HG03103 (cell line): ENCODE data around the gene NTM.

Experiments used
- ATAC-seq: cut with Tn5 transposase; IDR thresholded peaks from one replicate; pipeline ENCODE4 v1.9.1; 2021; ENCODE audit warnings: low read depth; ENCODE audit not compliant: unreplicated experiment

Gene NTM

GRCh38 chr11:131591051-131591461, 220.6 kb downstream of the NTM start:
- no peak for ATAC-seq

DNA sequence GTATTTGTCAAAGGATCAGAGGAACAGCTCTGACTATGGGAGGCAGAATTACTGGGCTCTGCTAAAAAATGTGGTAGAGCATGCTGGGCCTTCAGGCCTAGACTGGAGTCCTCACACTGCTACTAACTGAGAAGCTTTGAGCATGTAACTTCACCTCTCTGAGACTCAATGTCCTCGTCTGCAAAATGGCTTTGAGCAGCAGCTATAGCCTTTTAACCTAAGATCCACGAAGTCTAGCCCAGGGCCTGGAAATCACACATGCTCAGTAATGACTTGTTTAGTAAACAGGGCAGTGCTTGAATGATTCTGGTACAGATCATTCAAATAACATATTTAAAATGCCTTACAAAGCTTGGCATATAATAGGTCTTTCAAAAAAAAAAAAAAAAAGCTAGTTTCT, 221.7 kb downstream of the NTM start:
- ATAC-seq: no peak

DNA sequence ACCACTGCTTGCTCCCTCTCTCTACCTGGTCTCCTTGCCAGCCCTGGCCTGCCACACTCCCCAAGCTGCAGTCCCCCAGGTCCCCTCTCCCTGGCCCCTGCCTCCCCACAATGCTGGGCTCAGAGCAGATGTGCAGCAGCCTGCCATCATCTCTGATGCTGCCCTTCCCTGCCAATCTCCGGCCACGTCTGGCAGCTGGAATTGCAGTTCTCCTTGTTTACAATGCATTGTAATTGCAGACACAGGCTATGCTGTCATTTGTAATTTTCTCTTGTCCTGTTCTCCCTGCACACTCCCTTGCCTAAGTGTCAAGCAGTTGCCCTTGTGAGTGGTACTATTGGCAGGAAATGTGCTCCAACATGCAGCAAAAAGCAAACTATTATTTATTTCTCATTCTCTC, 222.3 kb downstream of the NTM start:
- ATAC-seq: no peak

DNA sequence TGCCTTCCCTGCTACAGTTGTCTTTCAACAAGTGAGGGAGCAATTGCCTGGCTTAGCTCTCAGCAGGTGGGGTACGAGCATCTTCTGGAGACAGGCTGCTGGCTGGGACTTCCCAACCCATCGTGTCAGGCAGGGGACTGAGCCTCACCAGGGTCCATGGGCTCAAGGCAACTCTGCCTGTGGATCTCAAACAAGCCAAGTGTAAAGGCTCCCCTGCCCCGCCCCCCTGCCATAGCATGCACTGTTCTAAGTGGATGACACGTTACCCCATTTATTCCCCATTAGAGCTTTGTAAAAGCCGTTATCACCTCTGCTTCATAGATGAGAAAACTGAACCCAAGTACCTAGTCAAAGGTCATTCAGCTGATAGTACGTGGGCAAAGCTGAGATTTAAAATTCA, 222.9 kb downstream of the NTM start:
- ATAC-seq: no peak

DNA sequence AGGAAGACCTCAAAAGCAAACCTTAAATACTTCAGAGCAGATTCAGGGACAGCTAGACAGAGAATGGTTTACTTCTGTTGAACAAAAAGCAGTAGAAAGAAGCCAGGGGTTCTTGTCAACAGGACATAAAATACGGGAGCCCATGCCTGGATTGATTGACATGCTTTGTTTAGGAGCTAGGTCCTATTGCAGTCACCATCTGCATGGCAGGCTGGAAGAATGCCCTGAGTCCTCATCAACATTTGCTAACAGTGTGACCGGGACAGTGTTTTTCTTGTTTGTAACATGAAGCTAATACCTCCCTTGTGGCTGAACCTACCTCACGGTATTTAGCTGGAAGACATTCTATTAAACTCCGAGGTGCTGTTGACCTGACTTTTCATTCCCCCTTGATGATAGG, 225.4 kb downstream of the NTM start:
- ATAC-seq: no peak

GRCh38 chr11:131597890-131598289, 227.5 kb downstream of the NTM start:
- ATAC-seq: no peak

GRCh38 chr11:131598305-131598704, 227.9 kb downstream of the NTM start:
- no peak for ATAC-seq

GRCh38 chr11:131599285-131599684, 228.9 kb downstream of the NTM start:
- no peak for ATAC-seq

GRCh38 chr11:131600628-131601027, 230.2 kb downstream of the NTM start:
- ATAC-seq: no peak

DNA sequence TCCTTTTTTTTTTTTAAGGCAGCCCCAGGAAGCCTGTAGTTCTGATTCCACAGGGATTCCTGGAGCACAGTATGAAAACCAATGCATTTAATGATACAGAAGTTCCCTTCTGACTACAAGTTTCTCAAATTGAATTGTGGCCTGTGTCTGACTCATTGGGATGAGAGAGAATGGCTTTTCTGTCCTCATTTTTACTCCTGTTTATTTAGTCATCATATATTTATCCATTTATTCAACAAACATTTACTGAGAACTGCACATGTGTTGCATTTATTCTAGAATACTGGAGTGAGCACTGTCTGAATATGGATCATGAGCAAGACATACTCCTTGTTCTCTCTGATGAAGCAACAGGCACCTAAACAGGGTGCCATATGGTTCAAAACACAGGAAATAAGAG, 231.2 kb downstream of the NTM start:
- ATAC-seq: no peak

- no peak for ATAC-seq
Observed at GRCh38 chr11:131602431-131602830, 232.0 kb downstream of the NTM start.

GRCh38 chr11:131606811-131607335, 236.5 kb downstream of the NTM start:
- ATAC-seq: no peak

- ATAC-seq: no peak
Observed at GRCh38 chr11:131609337-131609736, 238.9 kb downstream of the NTM start.

GRCh38 chr11:131609921-131610320, 239.5 kb downstream of the NTM start:
- ATAC-seq: no peak

DNA sequence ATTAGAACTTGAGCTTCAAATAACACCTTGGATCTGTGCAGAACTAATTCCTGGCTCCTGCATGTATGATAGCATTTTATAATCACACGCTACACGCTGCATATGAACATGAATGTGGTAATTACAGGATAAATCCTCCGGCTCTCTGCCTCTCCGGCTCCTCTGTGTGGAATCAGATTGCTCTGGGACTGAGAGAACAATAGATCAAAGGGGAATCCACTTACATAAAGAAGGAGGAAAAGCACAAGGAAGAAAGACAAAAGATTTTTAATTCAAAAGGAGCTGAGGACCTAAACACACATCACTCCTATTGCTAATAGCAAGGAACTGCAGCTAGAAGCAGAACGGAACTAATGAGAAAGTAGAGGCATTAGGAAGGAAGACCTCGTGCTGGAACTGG, 240.9 kb downstream of the NTM start:
- ATAC-seq: no peak

DNA sequence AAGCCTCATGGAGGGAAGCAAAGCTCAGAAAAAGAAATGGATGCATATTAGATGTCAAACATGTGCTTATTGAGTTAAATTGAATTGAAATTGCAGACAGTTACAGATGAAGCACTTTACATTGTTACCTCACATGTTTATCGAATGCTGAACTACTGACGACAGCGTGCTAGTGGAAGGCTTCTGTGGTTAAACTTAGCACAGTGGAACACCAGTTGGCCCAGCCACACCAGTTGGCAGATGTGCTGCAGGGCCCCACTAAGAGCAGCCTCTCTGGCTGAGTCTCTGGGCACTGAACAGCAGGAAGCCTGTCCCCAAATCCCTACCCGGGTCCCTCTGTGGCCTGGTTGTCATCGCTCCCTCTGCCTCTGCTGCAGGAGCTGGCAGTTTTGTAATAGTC, 242.1 kb downstream of the NTM start:
- ATAC-seq: no peak

GRCh38 chr11:131614631-131615030, 244.2 kb downstream of the NTM start:
- ATAC-seq: no peak

DNA sequence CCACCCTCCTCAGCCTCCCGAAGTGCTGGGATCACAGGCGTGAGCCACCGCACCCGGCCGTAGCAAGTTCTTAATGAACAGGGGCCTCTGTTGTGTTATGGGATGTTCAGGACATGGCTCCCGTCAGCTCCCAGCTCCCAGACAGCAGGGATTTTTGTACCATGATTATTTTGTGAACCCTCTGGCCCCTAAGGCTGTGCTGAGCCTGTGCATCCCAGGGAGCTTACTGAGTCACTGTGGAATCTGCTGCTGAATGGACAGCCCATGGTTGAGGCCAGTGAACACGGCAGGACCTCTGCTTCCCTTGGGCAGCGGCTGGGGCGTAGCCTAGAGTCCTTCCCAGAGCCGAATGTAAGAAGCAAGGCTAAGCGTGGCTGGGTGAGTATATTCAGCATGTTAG, 245.2 kb downstream of the NTM start:
- ATAC-seq: no peak

GRCh38 chr11:131616481-131617140, 246.2 kb downstream of the NTM start:
- ATAC-seq: no peak

- ATAC-seq: no peak
Observed at GRCh38 chr11:131618201-131618600, 247.8 kb downstream of the NTM start.

DNA sequence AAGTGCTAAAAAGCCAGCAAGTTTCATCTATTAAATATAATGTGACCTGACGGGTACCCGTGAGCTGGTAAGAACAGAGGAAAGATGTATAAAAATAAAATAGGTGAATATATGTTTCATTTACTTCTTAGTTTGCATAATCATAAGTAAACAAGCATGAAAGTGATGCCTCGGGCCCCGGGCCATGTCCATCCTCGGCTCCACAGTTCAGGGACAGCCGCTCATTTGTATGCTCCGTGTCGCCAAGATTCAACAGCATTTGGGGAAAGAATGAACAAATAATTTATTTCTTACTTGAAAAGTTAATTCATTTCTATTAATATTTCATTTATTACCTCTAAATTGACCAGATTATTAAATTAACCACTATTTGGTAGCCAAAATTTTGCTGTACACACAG, 251.8 kb downstream of the NTM start:
- ATAC-seq: no peak

DNA sequence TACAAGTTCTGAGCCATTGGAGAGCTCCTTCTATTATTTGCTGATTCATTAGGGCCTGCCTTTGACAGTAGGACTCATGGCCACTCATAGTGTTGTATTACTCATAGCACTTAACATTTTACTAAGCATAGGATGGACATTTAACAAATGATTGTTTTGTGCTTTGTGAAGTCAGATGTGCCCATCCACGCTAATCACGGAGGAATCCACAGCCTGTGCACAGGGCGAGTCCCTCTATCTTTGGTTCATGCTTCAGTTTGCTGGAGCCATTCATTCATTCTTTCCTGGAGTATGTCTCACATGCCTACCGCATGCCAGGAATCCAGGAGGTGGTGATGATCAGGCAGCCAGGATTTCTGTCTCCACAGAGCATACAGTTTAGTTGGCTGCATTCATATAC, 254.1 kb downstream of the NTM start:
- ATAC-seq: no peak

GRCh38 chr11:131626788-131627187, 256.4 kb downstream of the NTM start:
- no peak for ATAC-seq
